H7 (cell line): ENCODE results near the gene CACNG1. TPM values are rescaled to one million over a fixed set of nuclear protein-coding genes. Genes with fewer than 3 reads are reported as not detected.
A peak's percentile ranks its signal among the peaks of the same experiment; 100 is the strongest.

Experiments
- DNase-seq: peaks from one replicate; pipeline ENCODE4 v3.0.0; 2012
- H3K27me3 ChIP-seq: 2 replicates; pipeline ENCODE4 v1.6.0; 2011; ENCODE audit warnings: mild to moderate bottlenecking, low read length; ENCODE audit not compliant: control insufficient read depth, insufficient read depth
- H3K36me3 ChIP-seq: replicated peaks from 2 replicates; pipeline ENCODE4 v1.5.1; 2011; ENCODE audit warnings: low read length; ENCODE audit not compliant: control insufficient read depth, insufficient read depth
- H3K4me3 ChIP-seq: 2 replicates; pipeline ENCODE4 v1.5.1; 2011; ENCODE audit warnings: low read depth, mild to moderate bottlenecking, control low read depth, low read length, moderate library complexity; ENCODE audit not compliant: insufficient read depth
- total RNA-seq: library from RNA; depleted of rRNA; stranded (reverse); fragments of >200 nt; shearing (Covaris generic); gene quantifications from 2 replicates; pipeline ENCODE4 v1.2.3, GENCODE V29; 2014; rRNA removed

The CACNG1 gene
- not detected in 2 replicates for total RNA-seq

- no peak for DNase-seq
- Histone ChIP-seq H3K4me3 (no peak within 1 kb of the TSS), H3K27me3 (no peaks in the 10 kb centered on the region), H3K36me3 (no peaks in the 10 kb centered on the region)
Measured at GRCh38 chr17:67044016-67044772, at the start of gene CACNG1. TSS of gene CACNG1 (plus strand) at chr17:67044554. CDS start at chr17:67044661, 107 bp downstream.

GRCh38 chr17:66994930-66995535 lies 49.3 kb upstream of the CACNG1 start:
- H3K36me3 ChIP-seq: no peaks in the 10 kb centered on the region
- H3K4me3 ChIP-seq: no peak overlapping the region
- no peaks in the 10 kb centered on the region for H3K27me3 ChIP-seq
- no peak for DNase-seq

DNA sequence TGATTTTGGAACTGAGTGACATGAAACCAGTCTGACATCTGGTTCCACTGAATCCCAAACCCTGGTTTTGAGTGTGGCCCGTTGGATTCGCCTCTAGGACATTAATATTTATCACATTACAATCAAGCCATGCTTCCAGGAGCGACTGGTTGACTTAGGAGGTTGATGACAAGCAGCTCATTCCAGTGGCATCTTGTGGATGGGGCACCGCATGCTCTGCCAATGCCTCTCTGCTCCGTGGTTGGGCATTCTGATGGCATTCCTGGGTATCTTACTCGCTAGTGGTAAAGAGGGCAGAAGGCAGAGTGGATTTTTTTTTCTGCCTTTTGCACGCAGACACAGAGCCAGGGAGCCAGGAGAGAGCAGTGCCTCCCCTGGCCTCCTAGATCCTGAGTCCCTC lies 48.4 kb upstream of the CACNG1 start:
- DNase-seq: no peak
- no peak overlapping the region for H3K4me3 ChIP-seq
- H3K27me3 ChIP-seq: no peaks in the 10 kb centered on the region
- H3K36me3 ChIP-seq: no peaks in the 10 kb centered on the region

- no peaks in the 10 kb centered on the region for H3K36me3 ChIP-seq
Measured at GRCh38 chr17:66996926-66997325, 47.4 kb upstream of the CACNG1 start.

DNA sequence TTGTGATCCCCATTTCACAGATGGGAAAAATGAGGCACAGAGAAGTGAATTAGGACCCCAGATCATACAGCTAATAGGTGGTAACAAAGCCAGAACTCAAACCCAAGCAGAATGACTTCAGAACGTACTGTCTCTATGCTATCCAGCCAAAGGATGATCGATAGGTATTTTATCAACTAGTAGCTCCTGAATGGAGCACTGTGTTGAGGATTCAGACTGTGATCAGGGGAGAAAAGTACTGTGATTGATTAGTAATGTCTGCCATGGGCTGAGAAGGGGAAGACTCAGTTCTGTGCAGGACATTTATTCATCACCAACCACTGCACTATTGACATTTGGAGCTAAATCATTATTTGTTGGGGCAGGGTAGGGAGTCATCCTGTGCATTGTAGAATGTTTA lies 41.1 kb upstream of the CACNG1 start:
- Histone ChIP-seq H3K36me3 (no peaks in the 10 kb centered on the region), H3K27me3 (no peaks in the 10 kb centered on the region), H3K4me3 (no peak overlapping the region)
- DNase-seq: no peak

More at GRCh38 chr17:66996926-66997325, 47.4 kb upstream of the CACNG1 start:
- Histone ChIP-seq H3K27me3 (no peaks in the 10 kb centered on the region), H3K4me3 (no peak overlapping the region)
- DNase-seq: no peak

DNA sequence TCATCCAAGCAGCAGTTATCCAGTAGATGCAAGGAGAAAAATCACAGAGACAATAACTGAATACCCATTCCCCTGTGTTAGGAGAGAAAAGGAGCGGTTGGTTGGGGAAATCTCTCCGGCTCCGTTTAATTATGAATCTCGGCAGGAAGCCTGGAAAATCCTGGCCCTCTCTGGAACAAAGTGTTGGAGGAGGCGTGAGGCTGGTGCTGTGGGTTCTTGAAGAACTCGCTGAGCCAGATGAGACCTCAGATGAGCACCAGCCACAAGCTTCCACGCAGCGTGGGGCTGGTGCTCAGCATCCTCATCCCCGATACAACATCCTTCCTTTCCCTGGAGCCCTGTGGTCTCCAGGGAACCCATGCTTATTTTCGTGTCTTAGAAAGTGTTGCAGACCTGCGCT lies 40.2 kb upstream of the CACNG1 start:
- no peak for DNase-seq
- Histone ChIP-seq H3K36me3 (no peaks in the 10 kb centered on the region), H3K4me3 (no peak overlapping the region), H3K27me3 (no peaks in the 10 kb centered on the region)

DNA sequence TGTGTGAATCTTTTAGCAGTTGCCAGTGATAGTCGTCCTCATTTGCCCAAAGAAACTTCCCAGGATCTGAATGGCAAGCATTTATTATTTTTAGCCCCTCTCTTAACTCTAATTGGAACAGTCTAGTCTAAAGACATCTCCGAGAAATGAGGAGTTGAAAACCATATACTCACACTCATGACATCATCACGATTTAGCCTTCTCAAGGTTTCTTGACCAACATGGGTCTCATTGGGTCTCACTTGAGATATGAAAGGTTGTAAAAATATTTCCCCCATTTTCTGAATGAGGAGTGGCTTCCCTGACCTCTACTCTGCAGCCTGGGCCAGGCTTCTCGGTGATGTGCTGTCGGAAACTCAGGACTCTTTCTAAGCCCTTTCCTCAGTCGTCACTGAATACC lies 37.1 kb upstream of the CACNG1 start:
- Histone ChIP-seq H3K36me3 (no peaks in the 10 kb centered on the region), H3K27me3 (no peaks in the 10 kb centered on the region), H3K4me3 (no peak overlapping the region)
- DNase-seq: no peak

DNA sequence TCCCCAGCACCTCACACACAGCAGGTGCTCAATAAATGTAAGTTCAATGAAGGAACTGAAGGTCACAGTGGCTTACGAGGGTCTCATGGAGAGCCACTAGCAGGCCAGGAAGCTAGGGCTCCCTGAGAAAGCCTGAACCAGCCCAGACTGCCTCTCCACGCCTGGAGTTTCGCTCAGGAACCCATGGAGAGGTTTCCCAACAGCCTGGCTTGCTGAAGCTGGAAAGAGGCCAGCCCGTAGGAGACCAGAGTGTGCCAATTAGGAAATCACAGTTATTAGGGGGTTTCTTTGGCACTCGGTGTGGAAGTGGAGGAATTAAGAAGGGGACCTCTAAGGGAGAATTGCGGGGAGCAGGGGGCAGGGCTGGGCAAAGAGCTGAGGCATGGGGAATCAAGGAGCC lies 36.3 kb upstream of the CACNG1 start:
- H3K4me3 ChIP-seq: no peak overlapping the region
- DNase-seq: no peak
- H3K36me3 ChIP-seq: no peaks in the 10 kb centered on the region
- H3K27me3 ChIP-seq: no peaks in the 10 kb centered on the region

- H3K36me3 ChIP-seq: no peaks in the 10 kb centered on the region
- no peaks in the 10 kb centered on the region for H3K27me3 ChIP-seq
- DNase-seq: no peak
- H3K4me3 ChIP-seq: no peak overlapping the region
Measured at GRCh38 chr17:67011527-67012175, 32.7 kb upstream of the CACNG1 start.

- DNase-seq: no peak
- H3K4me3 ChIP-seq: no peak overlapping the region
- no peaks in the 10 kb centered on the region for H3K27me3 ChIP-seq
- no peaks in the 10 kb centered on the region for H3K36me3 ChIP-seq
Measured at GRCh38 chr17:67013891-67014290, 30.5 kb upstream of the CACNG1 start.

GRCh38 chr17:67015001-67015400 lies 29.4 kb upstream of the CACNG1 start:
- DNase-seq: no peak
- no peaks in the 10 kb centered on the region for H3K27me3 ChIP-seq
- H3K4me3 ChIP-seq: no peak overlapping the region
- H3K36me3 ChIP-seq: no peaks in the 10 kb centered on the region

- DNase-seq: peak; percentile 89
- Histone ChIP-seq H3K36me3 (no peaks in the 10 kb centered on the region), H3K27me3 (no peaks in the 10 kb centered on the region), H3K4me3 (no peak overlapping the region)
Measured at GRCh38 chr17:67016039-67016762, 28.2 kb upstream of the CACNG1 start.

GRCh38 chr17:67017910-67018309 lies 26.4 kb upstream of the CACNG1 start:
- DNase-seq: no peak
- H3K4me3 ChIP-seq: no peak overlapping the region
- no peaks in the 10 kb centered on the region for H3K27me3 ChIP-seq
- H3K36me3 ChIP-seq: no peaks in the 10 kb centered on the region

- no peak for DNase-seq
- H3K36me3 ChIP-seq: no peaks in the 10 kb centered on the region
- no peaks in the 10 kb centered on the region for H3K27me3 ChIP-seq
- no peak overlapping the region for H3K4me3 ChIP-seq
Measured at GRCh38 chr17:67018471-67019434, 25.6 kb upstream of the CACNG1 start.
